Stromal cell of bone marrow (primary cell): ENCODE measurements around the gene PIGT.
A peak's percentile ranks its signal among the peaks of the same experiment; 100 is the strongest.

ENCODE experiments used
- DNase-seq: peaks from one replicate; pipeline ENCODE4 v3.0.0-alpha.2; 2012; ENCODE audit warnings: low read depth

Gene PIGT

GRCh38 chr20:45427236-45428149 is 11.6 kb downstream of the PIGT start:
- DNase-seq: no peak

GRCh38 chr20:45429618-45430017 is 13.7 kb downstream of the PIGT start:
- DNase-seq: no peak

GRCh38 chr20:45432294-45432693 is 16.4 kb downstream of the PIGT start:
- DNase-seq: no peak

- DNase-seq: peak; percentile 65
Observed at GRCh38 chr20:45433316-45433715, 17.4 kb downstream of the PIGT start.

DNA sequence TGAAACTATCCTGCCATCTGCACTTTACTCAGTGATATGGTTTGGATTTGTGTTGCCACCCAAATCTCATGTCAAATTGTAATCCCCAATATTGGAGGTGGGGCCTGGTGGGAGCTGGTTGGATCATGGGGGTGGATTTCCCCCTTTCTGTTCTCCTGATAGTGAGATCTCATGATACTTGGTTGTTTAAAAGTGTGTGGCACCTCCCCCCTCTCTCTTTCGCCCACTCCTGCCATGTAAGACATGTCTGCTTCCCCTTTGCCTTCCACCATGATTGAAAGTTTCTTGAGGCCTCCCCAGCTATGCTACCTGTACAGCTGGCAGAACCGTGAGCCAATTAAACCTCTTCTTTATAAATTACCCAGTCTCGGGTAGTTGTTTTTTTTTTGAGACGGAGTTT is 18.0 kb downstream of the PIGT start:
- DNase-seq: no peak

- peak; percentile 63 for DNase-seq
Observed at GRCh38 chr20:45436732-45437485, 21.0 kb downstream of the PIGT start.

GRCh38 chr20:45440424-45440823 is 24.5 kb downstream of the PIGT start:
- DNase-seq: no peak

DNA sequence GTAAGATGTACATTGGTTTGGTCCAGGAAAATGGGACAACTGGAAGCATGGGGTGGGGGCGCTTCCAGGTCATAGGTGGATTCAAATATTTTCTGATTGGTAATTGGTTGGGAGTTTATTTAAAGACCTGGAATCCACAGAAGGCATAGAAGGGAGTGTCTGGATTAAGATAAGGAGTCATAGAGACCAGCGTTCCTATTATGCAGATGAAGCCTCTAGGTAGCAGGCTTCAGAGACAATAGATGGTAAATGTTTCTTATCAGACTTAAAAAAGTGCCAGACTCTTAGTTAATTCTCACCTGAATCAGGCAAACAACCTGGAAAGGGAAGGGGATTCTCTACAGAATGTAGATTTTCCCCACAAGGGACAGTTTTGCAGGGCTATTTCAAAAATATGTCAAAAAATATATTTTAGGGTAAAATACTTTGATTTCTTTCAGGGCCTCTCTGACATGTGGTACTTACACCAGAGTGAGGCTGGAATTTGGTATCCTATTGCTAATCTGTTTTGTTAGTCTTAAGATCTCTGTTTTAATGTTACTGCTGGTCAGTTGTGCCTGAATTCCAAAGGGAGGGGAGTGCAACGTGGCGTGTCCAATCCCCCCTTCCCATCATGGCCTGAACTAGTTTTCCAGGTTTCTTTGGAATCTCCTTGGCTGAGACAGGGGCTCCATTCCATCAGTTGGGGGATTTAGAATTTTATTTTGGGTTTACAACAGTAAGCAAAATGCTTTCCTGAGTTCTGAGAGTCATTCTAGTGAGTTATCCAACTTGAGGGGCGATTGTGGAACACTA is 25.1 kb downstream of the PIGT start:
- DNase-seq: no peak

GRCh38 chr20:45441746-45442145 is 25.8 kb downstream of the PIGT start:
- no peak for DNase-seq

DNA sequence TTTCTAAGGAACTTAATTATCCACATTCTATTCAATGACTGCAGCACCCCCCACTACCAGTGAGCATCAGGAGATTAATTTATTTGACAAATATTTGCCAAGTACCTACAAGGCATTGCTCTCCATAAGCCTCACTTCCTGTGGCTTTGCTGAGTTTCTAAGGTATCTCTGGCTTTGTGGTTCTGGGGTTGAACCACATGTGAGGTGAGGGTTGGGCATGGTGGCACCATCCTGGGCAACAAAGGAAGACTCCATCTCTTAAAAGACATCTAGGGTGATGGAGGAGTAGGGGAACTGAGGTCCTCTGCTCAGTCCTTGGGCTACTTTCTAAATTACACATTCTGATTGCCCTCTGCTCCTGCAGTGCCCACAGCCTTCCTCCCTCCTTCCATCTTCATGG is 28.1 kb downstream of the PIGT start:
- DNase-seq: no peak

DNA sequence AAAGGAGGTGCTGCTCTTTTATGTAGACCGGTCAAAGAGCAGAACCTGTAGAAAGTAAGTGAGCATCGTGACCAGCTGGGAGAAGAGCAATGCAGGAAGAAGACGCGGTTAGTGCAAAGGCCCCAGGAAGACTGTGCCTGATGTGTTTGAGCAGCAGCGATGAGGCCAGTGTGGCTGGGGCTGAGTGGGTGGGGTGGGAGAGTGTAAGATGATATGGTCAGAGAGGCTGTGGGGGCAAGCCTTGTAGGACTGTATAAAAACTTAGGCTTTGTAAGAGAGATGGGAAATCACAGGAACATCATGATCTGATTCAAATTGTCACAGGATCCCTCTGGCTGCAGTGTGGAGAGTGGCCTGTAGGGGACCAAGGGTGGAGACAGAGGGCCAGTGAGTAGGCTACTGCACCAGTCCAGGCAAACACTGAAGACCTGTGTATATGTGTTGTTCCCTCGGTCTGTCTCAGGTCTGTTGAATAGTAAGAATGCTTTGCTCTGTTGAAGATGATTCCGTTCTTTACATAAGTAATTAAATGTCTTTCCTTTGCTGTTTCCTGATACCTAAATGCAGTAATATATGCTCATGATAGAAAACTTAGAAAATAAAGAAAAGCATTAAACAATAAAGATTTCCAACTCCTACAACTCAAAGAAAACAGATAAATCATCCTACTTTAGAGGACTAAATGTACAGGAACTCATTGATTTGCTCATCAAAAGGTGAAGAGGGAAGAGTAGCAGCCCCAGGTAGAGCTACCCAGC is 30.0 kb downstream of the PIGT start:
- no peak for DNase-seq

DNA sequence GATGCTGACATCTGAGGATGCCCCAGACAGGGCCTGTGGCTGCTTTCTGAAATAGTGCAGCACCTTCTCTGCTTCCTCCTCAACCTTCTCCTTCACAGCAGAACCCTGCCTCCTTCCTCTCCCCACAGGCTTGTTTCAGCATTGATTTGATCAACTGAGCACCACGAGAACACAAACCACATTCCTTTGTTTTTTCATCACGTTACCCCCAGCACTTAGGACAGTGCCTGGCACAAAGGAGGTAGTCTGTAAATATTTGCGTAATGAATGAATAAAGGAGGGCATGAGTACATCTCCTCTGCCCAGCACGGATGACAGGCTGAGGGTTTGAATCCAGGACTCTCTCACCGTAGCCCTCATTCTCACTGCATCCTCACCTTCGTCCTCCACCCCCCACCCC is 32.3 kb downstream of the PIGT start:
- no peak for DNase-seq

GRCh38 chr20:45449528-45449927 is 33.6 kb downstream of the PIGT start:
- no peak for DNase-seq

DNA sequence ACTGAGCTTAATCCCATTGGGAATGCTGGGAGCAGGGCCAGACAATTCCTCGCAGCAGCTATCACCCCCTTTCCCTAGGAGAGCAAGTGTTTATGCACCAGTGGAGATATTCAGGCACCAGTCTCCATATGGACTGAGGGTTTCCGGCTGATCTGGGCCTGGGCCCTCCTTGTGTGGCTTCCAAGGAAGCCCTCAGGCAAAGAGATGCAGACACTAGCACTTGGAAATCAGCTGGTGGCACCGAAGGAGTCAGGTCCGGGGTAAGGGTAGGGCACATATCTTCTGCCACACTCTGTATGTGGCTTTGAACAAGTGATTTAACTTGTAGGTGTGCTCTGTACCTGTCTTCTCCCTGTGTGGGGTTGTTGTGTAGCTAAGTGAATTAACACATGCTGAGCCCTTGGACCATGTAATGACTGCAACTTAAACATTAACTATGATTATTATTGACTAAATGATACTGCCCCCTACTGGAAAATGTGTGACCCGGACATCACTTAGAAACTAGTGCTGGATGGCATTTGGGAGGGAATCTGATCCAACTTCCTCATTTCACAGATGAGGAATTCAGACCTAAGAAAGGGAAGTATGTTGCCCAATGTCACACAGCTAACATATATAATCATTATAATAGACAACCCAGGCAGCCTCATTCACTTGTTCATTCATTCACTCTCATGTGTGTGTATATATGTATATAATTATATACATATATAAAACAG is 34.3 kb downstream of the PIGT start:
- no peak for DNase-seq

GRCh38 chr20:45452238-45452637 is 36.3 kb downstream of the PIGT start:
- DNase-seq: no peak

DNA sequence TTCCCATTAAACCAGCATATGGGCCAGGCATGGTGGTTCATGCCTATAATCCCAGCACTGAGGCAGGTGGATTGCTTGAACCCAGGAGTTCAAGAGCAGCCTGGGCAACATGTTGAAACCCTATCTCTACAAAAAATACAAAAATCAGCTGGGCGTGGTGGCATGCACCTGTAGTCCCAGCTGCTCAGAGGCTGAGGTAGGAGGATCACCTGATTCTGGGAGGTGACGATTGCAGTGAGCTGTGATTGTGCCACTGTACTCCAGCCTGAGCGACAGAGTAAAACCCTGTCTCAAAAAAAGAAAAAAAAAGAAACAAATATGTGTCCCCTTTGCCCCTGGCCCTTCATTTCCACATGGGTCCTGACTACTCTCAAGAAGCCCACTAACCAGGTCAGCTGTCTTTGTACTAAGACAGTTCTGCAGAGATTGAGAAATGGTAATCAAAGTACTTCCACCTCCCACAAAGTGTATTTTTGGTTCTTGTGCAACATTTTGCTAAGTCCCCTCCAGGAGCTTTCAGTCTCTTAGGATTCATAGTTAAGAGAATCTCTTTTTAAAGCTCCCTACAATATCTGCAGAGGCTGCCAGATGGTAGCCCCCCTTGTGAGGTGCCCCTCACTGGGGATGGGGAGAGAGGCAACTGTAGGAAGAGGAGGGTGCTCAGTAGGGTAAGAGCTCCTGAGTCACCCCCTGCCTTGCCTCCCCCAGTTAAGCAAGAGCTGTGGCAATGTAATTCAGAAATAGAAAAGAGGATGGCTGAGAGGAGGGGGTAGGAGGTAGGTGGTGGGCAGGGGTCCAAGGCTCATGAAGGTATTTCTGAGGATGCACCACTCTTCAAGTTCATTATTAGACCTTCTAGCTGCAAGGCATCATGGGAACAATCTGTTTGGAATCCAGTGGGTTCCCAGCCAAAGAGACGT is 37.1 kb downstream of the PIGT start:
- no peak for DNase-seq

- no peak for DNase-seq
Observed at GRCh38 chr20:45456632-45457031, 40.7 kb downstream of the PIGT start.

DNA sequence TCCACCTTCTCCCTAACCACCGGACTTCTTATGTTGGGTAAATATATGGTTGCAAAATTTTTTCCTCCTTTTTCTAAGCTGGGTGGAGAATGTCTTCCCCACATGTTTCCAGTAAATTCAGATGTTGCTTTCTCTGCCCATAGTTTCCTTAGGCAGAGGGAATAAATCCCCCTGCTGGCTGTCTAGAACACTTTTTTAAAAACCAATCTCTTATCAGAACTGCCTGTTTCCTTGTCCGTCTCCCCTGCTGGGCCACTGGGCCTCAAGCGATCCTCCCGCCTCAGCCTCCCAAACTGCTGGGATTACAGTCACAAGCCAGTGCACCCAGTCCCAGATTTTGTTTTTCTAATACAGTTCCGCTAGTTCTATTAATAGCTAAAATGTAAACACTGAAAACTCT is 43.7 kb downstream of the PIGT start:
- no peak for DNase-seq

DNA sequence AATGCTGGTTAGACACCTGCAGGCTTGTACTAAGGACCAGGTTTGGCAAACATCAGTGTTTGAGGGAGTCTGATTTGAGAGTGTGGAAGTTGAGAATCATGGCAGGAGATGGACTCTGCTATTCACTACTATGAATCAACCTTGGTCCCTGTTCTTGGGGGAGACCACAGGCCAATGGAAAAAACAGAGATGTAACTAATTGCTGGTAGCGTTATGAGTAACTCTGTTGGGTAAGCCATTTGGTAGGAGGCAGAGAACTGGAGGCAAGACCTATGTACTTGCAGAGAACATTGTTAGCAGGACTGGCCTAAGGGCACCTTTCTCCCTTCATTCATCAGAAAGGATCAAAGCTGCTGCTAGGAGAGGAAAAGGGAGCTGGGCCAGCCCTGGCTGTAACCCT is 45.3 kb downstream of the PIGT start:
- DNase-seq: no peak
